Activated CD4-positive, CD25-positive, alpha-beta regulatory T cell treated with anti-CD3 and anti-CD28 coated beads, Interleukin-2, amount 50 U/mL, for 72 hours (primary cell): ENCODE measurements around the gene ESM1.
"Not testable (repeated sequence)": the region's sequence is repeated elsewhere in the genome, so short reads cannot be mapped to it uniquely, and the experiment has no call there.

ENCODE experiments used
- DNase-seq: peaks from one replicate; pipeline ENCODE4 v3.0.0; 2021

The ESM1 gene, protein sequence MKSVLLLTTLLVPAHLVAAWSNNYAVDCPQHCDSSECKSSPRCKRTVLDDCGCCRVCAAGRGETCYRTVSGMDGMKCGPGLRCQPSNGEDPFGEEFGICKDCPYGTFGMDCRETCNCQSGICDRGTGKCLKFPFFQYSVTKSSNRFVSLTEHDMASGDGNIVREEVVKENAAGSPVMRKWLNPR

DNA sequence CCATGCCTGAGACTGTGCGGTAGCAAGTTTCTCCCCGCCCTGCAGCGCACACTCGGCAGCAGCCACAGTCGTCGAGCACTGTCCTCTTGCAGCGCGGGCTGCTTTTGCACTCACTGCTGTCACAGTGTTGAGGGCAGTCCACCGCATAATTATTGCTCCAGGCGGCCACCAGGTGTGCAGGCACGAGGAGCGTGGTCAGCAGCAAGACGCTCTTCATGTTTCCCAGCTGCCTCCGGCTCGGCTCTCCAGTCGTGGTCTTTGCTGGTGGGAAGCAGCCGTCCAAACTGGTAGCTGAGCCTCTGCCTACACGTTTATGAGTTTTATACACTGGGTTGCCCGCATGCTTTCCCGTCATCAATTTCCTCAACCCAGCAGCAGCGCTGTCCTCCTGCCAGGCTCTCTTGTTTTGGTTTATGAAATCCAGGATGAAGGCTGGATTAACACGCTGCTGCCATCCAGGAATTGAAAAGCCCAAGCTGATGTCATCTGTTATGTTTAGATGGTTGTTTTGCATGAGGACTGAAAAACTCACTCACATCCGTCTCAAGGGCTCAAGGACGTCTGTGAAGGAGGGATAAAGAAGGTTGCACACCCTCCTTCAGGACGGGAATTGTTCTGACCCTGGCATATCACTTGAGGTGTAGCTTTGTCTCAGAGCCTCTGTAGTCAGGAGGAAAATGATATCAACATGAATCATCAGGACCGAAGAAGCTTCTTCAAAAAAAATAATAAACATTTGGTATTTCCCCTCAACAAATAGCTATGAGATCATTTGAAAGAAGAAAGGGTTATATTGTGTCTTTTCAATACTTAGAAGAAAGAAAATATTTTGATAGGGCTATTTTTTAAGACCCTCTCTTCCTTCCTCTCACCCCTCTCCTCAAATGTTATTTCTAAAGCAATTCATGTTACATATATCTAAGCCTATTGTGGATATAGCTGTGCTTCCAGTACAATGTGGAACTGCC, at the start of gene ESM1:
TSS of gene ESM1 (minus strand) at position 293 of the 968 bp plus-strand sequence. CDS start at position 217, 76 bp downstream.
- no peak for DNase-seq

DNA sequence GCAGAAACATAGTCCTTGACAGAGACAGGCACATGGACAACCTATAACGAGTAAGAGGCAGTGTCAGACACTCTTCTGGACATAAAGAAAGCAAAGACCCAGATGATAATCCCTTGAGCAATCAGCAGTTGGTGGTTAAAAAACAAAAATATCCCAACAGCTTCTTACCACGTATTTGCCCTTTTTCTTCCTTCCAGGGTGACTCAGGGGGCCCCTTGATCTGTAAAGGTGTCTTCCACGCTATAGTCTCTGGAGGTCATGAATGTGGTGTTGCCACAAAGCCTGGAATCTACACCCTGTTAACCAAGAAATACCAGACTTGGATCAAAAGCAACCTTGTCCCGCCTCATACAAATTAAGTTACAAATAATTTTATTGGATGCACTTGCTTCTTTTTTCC, 48.2 kb upstream of the ESM1 start:
- no peak for DNase-seq

DNA sequence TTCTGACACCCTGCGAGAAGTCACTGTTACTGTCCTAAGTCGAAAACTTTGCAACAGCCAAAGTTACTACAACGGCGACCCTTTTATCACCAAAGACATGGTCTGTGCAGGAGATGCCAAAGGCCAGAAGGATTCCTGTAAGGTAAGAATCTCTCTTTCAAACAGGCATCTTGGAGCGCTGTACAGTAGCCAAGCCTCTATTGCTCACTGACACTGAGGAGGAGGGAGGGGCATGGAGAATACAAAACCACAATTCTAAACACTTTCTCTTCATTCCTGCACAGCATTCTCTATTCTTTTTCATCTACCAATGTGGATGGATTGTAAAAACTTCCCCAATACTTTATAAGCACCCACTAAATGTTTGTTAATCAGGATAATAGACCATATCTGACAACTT, 46.1 kb upstream of the ESM1 start:
- DNase-seq = no peak

DNA sequence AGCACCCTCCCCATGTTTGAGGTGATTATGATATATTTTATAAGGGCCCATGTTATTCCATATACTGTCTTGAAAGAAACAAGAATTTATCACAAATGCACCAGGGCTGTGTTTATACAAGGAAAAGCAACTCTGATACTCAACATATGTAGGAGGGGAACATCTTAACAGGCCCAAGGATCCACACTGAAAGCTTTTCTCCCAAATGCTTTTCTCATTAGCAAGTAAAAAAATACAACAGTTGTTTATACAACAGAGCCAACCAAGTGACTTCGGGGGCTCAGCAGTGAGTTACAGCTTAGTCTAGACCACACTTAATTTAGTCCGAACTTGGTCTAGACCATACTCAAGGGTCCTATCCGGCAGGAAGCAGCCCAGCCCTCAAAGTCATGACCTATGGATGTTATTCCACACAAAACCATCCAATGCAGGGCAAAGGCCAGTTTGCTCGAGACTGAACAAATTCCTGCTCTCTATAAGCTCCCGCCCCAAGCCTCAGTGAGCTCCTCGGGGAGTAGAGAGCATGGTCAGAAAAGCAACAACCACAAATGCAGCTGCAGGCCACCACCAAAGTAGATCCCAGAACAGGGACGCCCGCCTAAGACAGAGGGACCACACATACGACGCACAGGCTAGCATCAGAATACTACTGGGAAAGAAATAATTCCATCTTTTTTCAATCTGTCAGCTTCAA, 45.4 kb upstream of the ESM1 start:
- DNase-seq = no peak

DNA sequence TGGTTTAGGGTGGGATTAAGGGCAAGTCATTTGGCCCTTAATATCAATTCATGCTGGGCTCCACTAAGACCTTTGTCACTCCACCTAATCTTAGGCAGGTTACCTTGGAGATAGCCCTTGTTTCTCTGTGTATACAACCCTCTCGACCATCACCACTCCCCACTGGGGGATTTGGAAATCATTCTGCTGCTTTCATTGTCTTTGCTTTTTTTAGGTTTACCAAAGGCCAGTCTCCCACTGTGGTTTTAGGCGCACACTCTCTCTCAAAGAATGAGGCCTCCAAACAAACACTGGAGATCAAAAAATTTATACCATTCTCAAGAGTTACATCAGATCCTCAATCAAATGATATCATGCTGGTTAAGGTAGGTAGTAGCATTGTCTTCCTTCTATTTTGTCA, 44.8 kb upstream of the ESM1 start:
- no peak for DNase-seq

DNA sequence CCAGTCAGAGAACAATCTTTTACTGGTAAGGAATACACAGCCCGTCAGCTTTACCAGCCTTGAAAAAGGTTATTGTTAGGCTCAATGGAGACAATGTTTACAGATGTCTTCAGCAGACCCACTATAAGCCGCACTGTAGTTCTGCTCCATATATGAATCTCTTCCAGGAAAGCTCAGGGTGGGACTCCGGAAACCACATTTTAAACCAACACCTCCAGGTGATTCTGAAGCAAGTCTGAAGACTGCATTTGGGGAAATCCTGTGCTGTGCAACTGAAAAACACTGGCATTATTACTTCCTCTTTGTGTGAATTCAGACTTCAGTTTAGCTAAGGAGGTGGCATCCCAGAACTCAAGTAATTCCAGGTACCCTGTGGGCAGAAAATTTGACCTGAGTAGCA, 42.2 kb upstream of the ESM1 start:
- DNase-seq = no peak

DNA sequence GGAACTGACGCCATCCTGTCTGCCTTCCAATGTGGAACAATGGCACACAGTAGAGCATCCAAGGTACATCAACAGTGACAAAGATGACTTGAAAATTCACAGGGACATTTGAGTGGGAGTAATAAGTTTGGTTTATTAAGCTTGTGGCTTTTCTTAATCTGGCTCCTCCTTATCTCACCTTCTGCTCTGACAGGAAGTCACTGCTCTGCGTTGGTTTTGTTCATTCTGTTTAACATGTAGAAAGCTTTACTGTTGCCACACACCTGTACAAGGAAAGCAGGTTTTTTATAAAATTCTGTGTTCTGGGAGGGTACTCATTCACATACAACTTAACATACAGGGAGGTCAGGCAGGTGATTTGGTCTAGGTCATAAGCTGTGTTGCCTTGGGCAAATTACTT, 37.1 kb upstream of the ESM1 start:
- no peak for DNase-seq

DNA sequence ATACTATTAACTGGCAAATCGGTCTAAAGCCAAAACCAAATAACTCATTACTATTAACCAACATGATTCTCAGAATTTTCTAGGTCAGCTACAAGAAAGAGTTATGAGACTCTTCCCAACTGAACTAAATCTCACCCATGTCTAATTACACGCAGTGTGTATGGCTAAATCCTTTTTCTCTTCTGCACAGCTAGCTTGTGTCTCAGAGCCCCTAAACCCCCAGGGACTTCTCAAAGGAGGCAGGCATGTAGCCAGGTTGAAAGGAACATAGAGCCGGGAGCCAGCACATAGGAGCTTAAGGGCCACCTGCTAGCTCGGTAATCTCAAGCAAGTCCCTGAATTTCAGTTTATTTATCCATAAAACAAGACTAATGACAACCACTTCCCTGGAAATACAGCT, 36.4 kb upstream of the ESM1 start:
- no peak for DNase-seq

DNA sequence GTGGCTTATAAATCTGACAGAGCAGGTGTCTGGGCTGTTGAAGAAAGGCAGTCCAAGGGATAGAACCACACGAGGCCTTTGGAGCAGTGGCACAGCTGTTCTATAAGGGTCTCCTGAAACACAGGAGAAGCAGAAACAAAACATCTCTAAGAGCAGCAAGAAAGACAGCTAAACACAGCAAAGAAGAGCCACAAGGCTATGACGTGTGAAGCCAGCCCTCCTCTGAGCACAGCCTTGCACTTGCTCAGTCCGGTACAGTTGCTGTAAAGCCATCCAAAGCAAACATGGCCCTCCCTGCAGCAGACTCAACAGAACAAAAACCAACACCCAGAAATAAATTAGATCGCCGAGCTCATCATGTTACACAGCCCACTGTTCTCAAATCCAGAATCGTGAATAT, 36.0 kb upstream of the ESM1 start:
- DNase-seq = no peak

DNA sequence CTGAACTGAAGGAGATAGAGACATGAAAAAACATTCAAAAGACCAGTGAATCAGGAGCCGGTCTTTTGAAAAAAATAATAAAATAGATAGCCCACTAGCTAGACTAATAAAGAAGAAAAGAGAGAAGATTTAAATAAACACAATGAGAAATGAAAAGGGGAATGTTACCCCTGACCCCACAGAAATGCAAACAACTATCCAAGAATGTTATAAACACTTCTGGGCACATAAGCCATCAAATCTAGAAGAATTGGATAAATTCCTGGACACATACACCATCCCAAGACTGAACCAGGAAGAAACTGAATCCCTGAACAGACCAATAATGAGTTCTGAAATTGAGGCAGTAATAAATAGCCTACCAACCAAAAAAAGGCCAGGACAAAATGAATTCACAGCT, 24.8 kb upstream of the ESM1 start:
- DNase-seq = not testable (repeated sequence)

DNA sequence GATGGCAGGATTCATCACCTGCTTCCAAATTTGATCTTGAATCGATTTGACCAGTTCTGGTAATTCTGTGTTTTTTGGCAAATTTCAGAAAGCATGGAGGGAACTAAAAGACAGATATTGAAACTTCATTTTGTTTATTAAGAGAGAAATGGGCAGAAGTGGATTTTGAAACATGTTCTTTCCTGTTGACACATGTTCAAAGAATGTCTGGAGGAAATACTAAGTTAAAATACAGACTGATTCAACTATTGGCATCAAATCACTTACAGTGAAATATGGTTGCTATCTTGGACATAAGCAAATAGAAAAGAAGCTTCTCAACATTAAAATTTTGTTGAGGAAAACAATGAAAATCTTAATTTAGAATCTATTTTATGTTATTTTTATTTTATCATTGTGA, 19.3 kb upstream of the ESM1 start:
- DNase-seq = no peak

DNA sequence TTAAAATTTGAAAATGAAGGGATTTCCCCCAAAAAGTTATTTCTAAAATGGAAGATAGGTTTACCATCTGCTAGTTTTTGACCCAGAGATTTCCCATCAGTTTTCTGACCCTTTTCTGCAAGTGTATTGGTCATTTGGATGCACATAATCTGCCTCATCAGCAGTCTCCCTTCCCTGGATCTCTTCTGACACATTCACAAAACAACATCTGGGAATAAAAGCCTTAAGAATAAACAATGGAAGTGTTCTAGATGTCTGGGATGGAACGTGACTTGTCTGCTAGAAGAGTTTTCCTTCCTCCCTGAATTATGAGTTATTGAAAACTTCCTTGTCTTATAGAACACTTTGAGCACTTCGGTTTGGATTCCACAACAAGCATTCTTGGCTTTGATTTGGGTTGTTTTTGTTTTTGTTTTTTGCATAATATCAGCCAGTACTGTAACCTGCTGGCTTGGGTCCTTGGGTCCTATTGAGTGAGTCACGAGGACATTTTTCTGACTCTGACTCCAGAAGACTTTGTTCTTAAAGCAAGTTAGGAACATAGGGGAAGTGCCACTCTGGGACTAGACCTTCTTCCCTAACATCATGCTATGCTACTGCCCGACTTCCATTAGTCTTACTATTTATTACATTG, 18.2 kb upstream of the ESM1 start:
- no peak for DNase-seq

DNA sequence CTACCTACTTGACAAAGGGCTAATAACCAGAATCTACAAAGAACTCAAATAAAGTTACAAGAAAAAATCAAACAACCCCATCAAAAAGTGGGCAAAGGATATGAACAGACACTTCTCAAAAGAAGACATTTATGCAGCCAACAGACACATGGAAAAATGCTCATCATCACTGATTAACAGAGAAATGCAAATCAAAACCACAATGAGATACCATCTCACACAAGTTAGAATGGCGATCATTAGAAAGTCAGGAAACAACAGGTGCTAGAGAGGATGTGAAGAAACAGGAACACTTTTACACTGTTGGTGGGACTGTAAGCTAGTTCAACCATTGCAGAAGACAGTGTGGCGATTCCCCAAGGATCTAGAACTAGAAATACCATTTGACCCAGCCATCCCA, 16.8 kb upstream of the ESM1 start:
- not testable (repeated sequence) for DNase-seq

DNA sequence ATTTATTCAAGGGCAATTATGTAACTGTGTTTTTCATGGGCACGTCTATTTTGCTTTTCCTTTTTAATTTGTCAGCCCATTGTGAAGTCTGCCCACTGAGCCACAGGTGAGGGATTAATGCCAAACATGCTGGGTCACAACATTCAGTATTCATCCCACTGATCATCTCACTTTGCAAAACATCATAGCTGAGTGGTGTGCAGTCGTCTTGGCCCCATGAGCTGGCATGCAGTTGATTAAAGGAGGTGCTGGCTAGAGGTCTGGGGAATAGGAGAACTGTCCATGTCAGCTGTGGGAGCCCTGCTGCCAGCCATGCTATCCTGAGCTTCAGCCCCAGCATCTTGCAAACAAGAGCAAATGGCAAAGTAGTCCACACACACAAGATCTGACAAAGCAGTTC, 11.7 kb upstream of the ESM1 start:
- no peak for DNase-seq

DNA sequence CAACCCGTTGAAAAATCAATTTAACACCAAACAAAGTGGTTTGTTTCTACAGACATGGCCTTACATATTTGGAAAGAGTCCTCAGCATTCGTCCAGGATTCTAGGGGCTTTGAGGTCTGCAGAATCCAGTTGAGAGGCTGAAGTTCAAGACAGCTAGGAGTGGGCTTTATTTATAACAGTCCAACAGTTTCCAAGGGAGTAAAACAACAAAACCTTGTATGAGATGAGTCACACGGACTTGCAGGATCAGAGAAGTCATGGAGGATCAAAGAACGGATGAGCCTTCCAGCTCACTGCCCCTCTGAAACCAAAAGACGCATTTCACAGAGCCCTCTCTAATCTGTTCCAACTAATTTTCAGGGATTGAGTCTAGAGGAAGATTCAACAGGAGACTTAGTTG, 11.1 kb upstream of the ESM1 start:
- DNase-seq = no peak

DNA sequence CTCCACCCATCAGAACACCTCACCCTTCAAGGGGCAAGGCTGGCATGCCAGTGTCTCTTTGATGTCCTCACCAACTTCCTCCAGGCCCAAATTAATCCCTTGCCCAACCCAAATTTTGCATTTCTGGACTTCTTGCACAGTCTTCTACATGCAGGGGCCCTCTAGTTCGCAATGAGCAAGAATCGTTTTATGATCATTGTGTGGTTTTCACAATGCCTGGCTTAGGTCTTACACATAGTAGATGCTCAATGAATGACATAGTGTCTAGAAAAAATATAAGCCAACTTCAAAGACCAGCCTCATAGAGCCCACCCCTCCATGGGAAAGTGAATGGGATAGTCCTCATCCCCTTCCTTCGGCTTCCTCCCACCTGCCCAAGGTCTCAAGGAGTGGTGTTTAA, 9.8 kb upstream of the ESM1 start:
- DNase-seq = no peak

DNA sequence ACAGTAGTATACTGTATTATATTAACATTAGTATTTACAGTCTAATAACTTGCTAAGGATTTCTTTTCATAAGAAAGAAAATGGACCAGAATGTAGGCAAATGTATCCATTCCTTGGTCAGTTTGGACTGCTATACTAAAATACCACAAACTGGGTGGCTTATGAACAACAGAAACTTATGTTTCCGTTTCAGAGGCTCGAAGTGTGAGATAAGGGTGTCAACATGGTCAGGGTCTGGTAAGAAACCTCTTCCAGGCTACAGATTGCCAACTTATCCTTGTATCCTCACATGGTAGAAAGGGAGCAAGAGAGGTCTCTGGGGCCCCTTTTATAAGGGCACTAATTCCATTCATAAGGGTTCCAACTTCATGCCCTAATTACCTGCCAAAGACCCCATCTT, 9.2 kb upstream of the ESM1 start:
- no peak for DNase-seq

DNA sequence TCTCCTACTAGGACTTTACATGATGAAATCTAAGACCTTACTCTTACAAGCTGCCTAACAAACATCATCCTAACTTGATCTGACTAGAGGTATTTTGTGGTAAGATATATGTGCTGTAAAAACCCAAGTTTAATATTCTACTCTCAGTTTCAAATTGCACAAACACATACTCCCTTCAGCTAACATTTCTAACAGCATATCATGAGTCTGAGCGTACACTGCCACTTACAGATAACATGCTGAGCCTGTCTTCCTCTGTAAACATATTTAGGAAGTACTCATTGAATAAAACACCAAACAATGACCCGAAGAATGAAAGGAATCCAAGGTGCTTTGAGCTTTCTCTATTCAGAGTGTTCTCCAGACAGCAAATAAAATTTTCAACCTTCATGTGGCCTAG, 7.9 kb upstream of the ESM1 start:
- no peak for DNase-seq

DNA sequence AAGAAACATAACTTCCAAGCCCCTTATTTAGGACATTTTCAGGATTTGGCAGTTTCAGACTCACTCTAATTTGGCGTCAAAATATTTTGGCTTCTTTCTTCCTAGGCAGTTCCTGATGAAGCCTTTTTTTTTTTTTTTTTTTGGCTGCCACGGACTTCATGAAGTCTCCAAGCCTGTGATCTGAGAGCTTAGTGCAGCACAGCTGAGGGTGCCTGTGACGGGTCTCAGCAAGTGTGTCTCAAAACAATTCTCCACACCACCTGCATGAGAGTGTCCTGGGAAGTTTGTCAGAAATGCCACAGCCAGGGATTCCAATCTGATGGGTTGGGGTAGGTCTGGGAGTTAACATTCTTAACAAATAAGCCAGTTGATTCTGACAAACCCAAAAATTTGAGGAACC, 6.0 kb upstream of the ESM1 start:
- no peak for DNase-seq

DNA sequence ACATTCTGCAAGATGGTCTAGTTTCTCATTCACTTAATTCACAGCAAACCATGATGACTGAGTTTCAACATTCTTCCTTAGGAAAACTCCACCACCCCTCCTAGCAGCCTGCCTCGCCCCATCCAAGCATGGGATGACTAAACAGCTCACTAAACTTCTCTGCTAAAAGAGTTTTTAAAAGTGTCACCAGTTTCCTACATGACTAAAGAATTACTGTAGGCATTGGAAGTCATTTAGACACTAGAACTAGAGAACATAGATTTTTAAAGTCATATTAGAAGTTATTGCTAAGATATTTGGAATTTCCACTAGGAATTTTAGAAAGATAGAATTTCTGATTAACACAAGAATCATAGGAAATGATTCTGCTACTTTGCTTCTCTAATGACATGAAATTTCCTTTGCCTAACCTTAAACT, 5.5 kb upstream of the ESM1 start:
- DNase-seq = no peak

DNA sequence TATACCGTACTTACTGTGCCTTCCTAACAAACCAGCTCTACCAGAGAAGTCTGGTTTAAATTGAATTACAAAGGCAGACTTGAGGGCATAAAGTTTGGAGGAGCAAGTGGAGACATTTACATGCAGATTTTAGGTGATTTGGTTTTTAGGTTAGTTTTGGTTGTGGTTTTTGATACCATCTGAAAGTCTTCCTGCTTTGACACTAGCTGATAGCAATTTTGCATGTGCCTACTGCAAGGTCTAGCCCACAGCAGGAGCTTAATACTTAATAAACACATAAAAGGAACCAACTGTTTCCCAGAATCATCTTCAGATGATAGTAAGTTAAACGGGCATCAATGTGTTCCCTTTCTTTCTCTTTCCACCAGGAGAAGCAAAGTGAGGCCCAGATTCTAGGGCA, 3.4 kb upstream of the ESM1 start:
- no peak for DNase-seq

DNA sequence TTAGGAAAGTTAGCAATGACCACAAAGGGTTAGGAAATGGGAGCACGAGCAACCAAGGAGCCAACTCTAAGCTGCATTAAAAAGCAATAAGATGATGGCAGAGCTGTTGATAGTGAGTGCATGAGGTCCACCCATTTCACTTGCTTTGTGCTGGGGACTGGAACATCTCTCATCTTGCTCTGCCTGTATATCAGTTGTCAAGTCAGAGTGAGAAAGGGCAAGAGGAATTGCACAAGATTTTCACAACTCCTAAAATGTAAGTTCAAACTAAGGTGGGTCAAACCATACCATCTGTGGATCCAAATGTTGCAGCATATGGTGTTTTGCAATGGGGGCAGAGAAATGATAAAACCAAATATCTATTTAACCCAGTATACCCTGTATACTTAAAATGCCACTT, 2.8 kb upstream of the ESM1 start:
- no peak for DNase-seq

DNA sequence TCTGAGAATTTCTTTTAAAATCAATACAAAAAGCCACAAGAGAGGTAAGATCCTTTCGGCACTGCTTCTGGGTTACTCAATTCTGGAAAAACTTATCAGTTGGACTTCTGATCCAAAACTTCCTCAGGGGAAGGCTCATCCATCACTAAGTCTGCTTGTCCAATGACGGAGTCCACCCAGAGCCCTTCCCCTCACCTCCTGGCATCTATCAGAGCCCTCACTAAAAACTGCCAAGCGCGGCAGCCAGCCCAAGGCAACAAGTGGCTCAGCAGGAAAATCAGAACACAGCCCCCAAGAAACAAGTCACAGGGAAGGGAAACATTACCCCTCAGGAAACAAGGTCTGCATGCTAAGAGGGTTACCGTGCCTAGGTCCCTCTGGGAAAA, 869 bp upstream of the ESM1 start:
- DNase-seq = no peak

DNA sequence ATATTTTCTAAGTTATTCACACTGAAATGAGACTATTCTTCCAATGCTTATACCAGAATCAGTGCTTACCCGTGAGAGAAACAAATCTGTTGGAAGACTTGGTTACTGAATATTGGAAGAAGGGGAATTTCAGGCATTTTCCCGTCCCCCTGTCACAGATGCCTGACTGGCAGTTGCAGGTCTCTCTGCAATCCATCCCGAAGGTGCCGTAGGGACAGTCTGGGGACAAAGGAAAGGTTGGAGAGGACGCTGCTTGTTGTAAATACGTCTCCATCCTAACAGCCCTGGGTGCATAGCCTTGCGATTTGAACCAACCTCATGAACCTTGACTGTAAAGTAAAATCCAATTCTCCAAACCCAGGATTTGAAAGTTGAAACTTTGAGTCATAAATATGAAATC, 3.5 kb downstream of the ESM1 start:
- DNase-seq = no peak
